NCI-H446 treated with DMSO at 0.1 percent for 48 hours (cell line): ENCODE measurements around the gene PLGRKT.
"Not testable (repeated sequence)": the region's sequence is repeated elsewhere in the genome, so short reads cannot be mapped to it uniquely, and the experiment has no call there.

Experiments
- DNase-seq: peaks from one replicate; lab custom pipeline; 2025; lab: John Stamatoyannopoulos, UW

Gene PLGRKT, protein sequence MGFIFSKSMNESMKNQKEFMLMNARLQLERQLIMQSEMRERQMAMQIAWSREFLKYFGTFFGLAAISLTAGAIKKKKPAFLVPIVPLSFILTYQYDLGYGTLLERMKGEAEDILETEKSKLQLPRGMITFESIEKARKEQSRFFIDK

DNA sequence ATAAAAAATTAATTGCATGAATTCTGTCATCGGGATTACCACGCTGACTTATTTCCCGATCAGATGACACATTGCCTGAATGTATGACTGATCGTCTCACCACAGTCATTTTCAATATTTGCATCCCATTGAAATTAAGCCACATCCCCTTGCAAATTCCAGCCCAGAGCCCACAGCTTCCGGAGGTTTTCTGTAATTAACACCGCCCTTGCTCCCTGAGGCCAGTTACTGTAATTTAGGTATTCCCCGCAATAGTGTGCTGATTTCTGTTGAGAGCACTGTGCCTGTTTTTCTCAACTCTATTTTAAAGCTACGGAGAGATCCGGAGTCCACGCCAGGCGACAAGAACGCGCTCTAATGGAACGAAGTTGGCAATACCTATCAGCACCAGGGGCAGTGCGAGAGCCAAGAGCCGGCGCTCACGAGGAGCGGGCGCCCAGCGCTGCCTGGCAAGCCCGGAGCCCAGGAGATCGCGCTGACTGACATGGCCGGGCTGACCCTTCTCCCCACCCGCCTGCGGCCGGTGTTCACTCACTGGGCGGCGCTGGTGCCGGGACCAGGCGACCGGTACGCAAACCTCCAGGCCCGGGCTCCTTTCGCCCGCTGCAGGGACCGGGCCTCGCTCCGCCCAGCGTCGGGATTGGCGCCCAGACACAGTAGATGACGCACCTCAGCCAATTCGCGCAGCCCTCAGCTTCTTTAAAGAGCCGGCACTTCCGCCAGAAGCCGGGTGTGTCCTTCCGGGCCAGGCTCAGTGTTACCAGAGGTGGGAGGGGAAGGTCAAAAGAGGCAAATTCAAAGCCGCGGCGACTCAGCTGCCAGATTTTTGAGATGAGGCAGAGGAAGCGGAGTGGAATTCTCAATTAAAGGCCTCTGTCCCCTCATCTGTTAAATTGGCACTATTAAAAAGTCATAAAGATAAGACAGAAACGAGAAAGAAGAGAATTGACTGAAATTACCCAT, at the start of gene PLGRKT:
Gene PLGRKT (minus strand): TSS at position 672 of the 963 bp plus-strand sequence. CDS start 5,948 bp downstream, outside the sequence.
- DNase-seq: peak; percentile 94

DNA sequence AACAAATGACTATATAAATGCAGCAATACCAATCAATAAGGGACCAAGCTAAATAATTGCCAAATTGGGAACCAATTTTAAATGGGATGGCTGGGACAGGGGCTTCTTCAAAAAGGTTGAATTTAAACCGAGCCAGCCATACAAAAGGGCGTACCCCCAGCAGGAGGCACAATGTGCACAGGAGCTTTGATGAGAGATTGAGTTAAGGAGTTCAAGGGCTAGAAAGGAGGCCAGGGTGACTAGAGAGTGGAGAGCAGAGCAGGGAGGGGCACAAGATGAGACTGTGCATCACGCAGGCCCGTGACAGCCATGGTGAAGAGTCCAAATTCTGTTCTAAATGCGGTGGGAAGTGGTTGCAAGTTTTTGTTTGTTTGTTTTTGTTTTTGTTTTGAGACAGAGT, 49.3 kb upstream of the PLGRKT start:
- DNase-seq: no peak

DNA sequence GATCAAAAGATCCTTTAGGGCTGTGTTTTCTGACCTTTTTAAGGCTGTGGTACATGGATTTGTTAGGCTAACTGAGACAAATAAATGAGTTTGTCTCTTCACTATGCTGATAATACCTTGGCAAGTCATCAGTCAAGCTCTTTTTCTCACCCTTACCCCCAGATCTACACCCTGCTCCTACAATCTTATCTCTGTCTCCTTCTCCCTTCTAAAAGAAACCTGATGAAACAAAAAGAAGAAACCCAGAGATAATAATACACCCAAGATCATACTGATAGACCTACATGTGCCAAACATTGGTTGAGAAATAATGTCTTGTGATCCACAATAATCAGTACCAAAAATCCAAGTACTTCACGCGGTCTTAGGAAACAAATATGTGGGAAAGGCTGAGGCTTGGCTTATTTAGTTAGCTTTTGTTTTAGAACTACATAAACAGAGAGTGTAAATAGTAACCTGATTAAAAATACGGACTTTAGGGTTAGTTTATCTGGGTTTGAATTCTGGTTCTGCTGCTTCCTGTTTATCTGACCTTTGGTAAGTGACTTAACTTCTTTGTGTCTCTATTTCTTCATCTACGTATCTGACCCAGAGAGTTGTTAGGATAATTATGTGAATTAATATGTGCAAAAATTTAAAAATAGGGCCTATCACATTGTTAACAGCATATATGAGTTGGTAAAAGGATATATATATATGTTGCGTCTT, 47.8 kb upstream of the PLGRKT start:
- no peak for DNase-seq

DNA sequence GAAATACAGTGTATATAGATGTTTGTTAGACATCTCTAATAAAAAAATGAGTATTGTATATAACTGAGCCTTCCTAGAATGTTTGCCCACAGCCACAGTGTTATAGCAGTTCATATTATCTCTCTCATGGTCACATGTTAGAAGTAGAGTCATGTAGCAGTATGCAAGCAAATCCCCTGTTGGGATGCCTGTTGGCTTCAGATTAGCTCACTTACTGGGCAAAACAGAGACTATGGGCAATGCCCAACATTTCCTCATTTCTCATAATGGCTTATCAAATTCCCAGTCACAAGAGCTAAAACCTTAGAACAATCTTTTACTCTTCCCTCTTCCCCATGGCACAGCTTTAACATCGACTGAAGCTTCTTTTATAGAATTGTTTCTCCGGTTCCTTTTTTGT, 45.6 kb upstream of the PLGRKT start:
- DNase-seq: no peak

DNA sequence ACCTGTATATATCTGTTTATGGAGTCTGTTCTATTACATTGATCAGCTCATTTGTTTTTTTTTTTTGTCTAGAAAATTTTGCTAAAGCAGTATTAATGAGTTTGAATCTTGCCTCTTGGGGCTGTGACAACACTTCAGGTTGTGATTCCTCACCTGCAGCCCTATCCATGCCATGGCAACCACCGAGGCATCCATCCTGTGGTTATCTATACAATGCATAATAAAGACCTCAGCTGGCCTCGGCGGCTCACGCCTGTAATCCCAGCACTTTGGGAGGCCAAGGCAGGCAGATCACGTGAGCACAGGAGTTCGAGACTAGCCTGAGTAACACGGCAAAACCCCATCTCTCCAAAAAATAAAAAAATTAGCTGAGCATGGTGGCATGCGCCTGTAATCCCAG, 44.5 kb upstream of the PLGRKT start:
- DNase-seq: no peak

DNA sequence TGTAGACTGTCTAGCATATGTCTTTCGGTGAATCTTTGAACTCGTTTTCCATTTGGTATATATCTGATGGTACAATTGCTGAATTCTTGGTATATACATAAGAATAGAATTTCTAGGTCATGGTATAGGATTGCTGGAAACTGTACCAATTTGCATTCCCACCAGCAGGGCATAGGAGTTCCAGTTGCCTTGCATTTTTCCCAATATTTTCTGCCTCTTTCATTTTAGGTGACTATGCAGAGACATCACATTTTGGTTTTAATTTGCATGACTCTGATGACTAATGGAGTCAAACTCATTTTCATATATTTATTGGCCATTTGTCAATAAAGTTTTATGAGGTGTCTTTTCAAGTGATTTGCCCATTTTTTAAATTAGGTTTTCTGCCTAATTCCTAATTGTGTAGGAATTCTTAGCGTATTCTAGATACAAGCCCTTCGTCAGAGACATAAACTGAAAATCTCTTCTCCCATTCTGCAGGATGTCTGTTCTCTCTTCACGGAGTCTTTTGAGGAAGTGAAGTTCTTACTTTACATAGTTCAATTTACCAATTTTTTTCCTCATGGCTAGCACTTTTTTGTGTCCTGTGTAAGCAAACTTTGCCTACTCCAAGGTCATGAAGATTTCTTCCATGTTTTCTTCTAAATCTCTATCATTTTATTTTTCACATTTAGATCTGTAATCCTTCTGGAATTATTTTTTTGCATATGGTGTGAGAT, 43.8 kb upstream of the PLGRKT start:
- no peak for DNase-seq

DNA sequence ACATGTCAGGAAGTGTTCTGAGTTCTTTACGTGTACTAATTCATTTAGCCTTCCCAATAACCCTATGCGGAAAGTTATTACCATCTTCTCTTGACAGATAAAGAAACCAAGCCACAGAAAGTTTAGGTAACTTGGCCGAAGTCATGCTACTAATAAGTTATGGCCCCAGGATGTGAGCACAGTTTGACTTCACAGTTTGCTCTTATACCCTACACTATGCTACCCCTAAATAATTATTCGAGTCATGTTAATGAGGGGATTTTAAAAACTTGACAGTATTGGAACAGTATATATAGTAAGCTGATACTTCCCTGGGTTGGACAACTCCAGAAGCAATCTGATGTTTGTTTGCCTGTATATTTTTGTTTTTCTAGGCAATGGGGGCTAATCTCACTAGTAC, 43.2 kb upstream of the PLGRKT start:
- no peak for DNase-seq

DNA sequence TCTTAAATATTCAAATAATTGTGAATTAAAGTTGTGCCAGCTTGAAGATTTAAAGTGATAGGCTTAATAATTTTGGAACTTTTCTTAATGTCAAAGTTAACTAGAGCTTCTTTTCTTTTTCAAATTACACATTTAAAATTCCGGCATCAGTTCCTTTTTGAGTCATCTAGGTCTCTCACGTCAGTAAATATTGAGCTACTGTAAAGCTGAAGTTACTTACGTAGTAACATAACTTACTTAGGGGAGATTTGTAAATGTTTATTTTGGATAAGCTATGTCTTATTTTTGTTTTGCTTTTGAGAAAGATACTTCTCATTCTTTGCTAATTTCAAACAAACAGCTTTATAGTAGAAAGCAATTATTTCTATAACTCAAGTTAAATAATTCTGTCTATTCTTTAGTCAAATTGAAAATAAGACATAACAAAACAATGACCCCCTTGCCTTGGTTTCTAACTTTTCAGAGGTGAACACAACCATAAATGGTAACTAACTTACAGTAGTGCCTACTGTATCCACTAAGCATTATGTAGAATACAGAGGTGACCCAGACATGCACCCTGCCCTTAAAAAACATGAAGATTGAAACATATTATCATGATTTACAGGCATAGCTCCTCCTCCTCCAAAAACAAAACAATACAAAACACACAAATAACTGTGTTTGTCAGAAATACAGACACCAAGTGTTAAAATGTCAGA, 42.4 kb upstream of the PLGRKT start:
- no peak for DNase-seq

DNA sequence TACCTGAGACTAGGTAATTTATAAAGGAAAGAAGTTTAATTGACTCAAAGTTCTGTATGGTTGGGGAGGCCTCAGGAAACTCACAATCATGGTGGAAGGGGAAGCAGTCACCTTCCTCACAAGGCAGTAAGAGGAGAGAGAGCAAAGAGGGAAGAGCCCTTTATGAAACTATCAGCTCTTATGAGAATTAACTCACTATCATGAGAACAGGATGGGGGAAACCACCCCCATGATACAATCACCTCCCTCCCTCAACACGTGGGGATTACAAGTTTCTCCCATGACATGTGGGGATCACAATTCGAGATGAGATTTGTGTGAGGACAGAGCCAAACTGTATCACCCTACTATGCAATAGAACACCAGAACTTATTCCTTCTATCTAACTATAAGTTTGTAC, 40.5 kb upstream of the PLGRKT start:
- no peak for DNase-seq

DNA sequence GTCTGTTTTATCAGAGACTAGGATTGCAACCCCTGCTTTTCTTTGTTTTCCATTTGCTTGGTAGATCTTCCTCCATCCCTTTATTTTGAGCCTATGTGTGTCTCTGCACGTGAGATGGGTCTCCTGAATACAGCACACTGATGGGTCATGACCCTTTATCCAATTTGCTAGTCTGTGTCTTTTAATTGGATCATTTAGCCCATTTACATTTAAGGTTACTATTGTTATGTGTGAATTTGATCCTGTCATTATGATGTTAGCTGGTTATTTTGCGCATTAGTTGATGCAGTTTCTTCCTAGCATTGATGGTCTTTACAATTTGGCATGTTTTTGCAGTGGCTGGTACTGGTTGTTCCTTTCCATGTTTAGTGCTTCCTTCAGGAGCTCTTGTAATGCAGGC, 37.9 kb upstream of the PLGRKT start:
- not testable (repeated sequence) for DNase-seq

DNA sequence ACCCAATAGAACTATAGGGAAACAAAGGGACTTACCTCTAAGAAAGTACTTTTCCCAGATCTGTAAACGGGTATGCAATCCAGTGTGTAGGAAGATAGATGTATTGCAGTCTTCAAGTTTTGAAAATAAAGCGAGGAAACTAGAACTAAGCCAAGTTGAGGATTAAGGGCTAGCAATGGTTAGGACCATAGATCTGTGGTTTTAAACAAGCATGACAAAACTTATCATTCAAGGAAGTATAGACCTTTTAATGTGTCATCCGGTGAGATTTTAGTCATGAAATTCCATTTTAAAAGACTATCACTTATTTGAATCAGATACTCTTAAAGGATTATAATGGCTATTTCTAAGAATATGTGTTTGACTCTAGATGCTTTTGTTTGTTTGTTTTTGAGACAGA, 33.1 kb upstream of the PLGRKT start:
- DNase-seq: no peak

DNA sequence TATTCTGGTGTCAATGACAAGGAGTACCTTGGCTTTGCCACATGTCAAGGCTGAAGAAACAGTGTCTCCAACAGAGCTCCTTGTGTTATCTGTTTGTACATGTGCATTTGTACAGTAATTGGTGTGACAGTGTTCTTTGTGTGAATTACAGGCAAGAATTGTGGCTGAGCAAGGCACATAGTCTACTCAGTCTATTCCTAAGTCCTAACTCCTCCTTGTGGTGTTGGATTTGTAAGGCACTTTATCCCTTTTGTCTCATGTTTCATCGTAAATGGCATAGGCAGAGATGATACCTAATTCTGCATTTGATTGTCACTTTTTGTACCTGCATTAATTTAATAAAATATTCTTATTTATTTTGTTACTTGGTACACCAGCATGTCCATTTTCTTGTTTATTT, 32.4 kb upstream of the PLGRKT start:
- no peak for DNase-seq

DNA sequence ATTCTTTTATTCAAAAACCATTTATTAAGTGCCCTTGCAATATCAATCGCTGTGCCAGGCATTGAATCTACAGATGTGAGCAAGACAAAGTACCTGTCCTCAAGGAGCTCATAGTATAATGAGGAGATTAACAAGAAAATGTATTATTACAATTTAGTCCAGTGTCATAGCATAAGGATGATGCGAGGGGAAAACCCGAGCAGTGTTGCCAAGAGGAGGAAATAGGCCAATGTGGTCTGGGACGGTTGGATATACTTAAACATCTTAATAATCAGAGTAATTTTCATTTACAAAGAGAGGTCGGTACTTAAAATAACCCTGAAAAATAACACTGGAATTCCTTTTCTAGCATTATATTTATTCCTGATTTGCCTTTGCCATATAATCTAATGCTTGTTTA, 31.1 kb upstream of the PLGRKT start:
- DNase-seq: no peak

DNA sequence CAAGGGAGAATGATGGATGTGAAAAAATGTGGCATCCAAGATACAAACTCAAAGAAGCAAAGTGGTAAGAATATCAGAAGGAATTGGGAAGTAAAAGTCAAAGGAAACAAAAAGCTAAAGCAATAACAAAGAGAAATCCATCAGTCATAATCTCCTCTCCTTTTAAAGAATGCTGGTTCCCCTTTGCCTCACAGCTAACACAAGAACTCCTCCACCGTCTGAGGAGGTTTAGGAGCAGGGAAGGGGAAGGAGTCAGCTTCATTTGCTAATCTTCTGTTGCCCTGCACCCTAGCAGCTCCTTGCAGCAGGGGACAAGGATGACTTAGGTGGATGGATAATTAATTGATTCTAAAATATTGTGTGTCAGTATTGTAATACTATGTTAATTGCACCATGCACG, 29.0 kb upstream of the PLGRKT start:
- DNase-seq: no peak

DNA sequence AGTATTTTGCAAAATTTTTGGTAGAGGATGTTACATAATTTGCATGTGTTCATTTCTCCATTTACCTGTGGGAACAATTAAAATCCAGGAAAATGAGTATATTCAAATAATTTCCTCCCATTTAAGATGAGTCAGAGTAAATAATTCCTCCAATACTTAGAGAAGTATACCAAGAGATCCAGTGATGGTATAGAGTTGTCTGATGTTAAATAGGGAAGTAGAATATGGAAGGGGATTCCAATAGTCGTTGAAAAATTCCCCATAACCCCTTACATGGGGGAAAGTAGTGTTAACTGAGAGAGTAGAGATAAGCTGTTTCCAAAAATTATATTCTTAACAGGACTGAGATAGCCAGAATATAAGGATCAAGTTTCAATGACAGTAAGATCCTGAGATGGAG, 28.3 kb upstream of the PLGRKT start:
- DNase-seq: no peak

DNA sequence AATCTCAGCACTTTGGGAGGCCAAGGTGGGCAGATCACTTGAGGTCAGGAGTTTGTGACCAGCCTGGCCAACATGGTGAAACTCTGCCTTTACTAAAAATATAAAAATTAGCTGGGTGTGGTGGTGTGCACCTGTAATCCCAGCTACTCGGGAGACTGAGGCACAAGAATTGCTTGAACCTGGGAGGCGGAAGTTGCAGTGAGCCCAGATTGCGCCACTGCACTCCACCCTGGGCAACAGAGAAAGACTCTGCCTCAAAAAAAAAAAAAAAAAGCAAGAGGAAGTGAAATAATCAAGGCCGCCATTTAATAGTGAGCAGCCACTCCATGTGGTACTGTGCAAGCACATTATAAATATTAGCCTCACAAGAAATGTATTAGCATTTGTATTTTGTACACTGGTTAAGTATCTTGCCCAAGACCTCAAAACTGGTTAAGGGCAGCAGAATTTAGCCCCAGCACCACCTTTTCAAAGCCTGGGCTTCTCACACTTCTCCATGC, 27.2 kb upstream of the PLGRKT start:
- not testable (repeated sequence) for DNase-seq

DNA sequence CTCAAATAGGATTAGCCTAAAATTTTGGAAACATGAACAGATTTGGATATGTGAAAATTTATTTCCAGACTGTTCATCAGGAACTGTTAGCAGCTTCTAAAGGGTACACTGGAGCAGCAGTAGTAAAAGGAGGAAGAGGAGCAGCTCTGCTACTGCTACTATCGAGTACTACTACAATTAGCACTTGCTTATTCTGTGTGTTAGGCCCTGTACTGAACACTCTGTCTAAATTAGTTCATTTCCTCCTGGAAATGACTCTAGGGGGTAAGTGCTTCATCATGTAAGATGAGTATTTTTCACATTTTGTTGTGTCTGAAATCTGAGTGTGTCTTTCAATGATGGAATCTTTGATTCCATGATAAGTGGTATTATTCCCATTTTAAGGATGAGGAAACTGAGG, 22.4 kb upstream of the PLGRKT start:
- no peak for DNase-seq

DNA sequence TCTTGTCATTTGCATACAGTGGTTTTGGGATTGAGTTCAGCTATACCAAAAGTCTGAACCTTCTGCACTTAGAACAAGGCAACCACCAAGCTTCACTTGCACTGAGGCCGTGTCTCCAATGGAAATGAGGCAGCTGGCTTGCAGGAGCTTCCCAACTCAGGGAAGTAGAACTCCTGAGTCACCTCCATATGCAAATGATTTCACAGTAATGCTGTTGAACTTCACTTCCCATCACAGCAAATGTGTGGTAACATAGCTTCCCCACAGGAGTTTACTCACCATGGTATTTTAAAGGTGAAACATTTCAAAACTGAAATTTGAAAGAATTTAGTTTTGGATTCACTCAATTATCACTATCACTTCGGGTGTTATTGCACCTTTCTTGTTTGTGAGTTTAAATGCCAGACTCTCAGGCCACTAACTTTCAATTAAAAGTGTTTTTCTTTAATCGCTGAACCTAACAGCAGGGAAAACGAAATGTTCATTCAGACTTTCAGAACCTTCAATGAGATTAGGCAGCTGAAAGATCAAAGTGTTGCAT, 21.6 kb upstream of the PLGRKT start:
- no peak for DNase-seq

DNA sequence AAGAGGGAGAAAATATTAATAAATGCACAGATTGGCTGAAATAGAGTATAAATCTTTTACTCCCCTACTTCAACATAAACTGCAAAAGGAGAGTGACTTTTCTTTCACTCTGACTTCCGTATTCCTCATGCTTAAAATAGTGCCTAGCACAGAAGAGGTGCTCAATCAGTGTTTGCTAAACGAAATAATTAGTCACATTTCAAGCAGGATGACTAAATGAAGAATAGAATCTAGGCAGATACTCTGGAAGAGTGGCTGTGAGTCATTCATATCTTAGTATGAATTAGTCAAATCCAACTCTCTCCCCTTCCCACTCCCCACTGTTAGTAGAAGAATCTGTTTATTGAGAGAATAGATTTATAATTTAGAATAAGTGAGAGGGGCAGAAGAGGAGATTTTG, 17.5 kb upstream of the PLGRKT start:
- DNase-seq: no peak

DNA sequence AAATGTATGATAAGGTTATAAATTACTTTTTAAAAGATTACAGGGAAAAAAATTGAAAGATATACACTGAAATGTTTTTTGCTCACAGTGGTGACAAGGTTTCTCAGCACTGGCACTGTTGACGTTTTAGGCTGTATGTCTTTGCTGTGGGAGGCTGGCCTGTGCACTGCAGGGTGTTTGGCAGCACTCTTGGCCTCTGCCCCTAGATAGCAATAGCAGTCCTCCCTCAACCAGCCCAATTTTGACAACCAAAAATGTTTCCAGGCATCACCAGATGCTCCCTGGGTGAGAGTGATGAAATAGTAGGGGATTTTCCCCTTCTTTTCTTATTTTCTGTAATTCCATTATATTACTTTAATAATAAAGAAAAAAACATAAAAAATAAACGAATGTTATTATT, 15.9 kb upstream of the PLGRKT start:
- DNase-seq: peak; percentile 8

DNA sequence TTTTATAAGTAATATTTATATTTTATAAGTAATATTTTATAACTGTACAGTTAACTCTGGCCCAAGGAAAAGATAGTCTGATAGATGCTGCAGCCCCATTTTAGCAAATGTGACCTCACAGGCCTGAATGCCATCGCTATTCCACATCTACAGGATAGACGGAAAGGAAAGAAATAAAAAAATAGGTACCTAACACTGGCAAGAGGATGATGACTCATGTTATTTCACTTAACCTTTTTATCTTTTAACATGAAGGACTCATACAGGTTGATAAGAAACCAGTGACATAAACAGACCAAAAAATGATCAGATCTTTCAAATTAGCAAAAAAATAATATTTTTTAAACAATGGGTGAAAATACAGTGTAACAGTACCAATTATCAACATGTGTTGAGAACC, 15.3 kb upstream of the PLGRKT start:
- DNase-seq: no peak
